Body of pancreas (tissue), 4 donors: ENCODE measurements around the gene TRIM24.
"Not testable (repeated sequence)": the region's sequence is repeated elsewhere in the genome, so short reads cannot be mapped to it uniquely, and the experiment has no call there.

Experiments
- POLR2A ChIP-seq, 3 donors: fragments of 450-650 bp; IDR thresholded peaks; one replicate each; pipeline ENCODE4 v1.6.1; 2016; ENCODE audit warnings: antibody characterized with exemption in 3 of 3, mild to moderate bottlenecking in 2 of 3
- TF ChIP-seq, protein P1 (sequence below), 7 experiments: fragments of 450-650 bp in 4 of 7; fragments of 200-600 bp in 3 of 7; sonication (generic) in 3 of 7; IDR thresholded peaks; one replicate each; pipeline ENCODE4 v1.5.1; 2016 to 2019; ENCODE audit warnings: antibody characterized with exemption in 7 of 7

- TF ChIP-seq, protein P1, sequence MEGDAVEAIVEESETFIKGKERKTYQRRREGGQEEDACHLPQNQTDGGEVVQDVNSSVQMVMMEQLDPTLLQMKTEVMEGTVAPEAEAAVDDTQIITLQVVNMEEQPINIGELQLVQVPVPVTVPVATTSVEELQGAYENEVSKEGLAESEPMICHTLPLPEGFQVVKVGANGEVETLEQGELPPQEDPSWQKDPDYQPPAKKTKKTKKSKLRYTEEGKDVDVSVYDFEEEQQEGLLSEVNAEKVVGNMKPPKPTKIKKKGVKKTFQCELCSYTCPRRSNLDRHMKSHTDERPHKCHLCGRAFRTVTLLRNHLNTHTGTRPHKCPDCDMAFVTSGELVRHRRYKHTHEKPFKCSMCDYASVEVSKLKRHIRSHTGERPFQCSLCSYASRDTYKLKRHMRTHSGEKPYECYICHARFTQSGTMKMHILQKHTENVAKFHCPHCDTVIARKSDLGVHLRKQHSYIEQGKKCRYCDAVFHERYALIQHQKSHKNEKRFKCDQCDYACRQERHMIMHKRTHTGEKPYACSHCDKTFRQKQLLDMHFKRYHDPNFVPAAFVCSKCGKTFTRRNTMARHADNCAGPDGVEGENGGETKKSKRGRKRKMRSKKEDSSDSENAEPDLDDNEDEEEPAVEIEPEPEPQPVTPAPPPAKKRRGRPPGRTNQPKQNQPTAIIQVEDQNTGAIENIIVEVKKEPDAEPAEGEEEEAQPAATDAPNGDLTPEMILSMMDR (IDR thresholded peaks at IDR 0.05) = not testable (repeated sequence)
- TF ChIP-seq POLR2A (IDR thresholded peaks at IDR 0.05) = not testable (repeated sequence)
Measured at GRCh38 chr7:138536833-138537232, 76.8 kb downstream of the TRIM24 start.
